ENCODE measurements around the gene ZBTB21.

DNA sequence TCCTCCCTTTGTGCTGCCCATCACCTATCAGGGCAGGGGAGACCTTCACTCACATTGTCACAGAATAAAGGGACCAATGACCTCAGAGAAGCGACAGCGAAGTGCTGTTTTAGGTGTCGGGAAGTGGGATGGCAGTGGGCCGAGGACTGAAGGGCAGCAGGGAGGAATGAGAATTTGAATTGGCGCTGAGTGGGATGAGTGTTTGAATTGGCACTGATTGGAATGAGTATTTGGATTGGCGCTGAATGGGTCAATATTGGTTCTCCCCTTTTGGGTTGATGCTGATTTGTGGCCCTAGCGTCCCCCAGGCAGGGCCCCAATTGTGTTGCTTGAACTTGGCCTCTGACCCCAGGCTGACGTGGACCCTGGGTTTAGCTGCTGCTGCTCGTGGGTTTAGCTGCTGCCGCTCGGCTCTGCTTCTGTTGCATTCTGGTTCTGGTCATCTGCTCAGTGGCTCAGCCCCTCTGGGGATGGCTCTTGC lies 48.5 kb upstream of the ZBTB21 start:
- TF ChIP-seq, protein P1, sequence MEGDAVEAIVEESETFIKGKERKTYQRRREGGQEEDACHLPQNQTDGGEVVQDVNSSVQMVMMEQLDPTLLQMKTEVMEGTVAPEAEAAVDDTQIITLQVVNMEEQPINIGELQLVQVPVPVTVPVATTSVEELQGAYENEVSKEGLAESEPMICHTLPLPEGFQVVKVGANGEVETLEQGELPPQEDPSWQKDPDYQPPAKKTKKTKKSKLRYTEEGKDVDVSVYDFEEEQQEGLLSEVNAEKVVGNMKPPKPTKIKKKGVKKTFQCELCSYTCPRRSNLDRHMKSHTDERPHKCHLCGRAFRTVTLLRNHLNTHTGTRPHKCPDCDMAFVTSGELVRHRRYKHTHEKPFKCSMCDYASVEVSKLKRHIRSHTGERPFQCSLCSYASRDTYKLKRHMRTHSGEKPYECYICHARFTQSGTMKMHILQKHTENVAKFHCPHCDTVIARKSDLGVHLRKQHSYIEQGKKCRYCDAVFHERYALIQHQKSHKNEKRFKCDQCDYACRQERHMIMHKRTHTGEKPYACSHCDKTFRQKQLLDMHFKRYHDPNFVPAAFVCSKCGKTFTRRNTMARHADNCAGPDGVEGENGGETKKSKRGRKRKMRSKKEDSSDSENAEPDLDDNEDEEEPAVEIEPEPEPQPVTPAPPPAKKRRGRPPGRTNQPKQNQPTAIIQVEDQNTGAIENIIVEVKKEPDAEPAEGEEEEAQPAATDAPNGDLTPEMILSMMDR (IDR thresholded peaks at IDR 0.05; ENCODE audit: low read depth, low read length), result no peak
- no peak for TF ChIP-seq POLR2A (IDR thresholded peaks at IDR 0.05; ENCODE audit: extremely low read depth, insufficient read length)
- no peak for TF ChIP-seq MYC (IDR thresholded peaks at IDR 0.05; ENCODE audit: low read depth, low read length)
- TF ChIP-seq, protein P2, sequence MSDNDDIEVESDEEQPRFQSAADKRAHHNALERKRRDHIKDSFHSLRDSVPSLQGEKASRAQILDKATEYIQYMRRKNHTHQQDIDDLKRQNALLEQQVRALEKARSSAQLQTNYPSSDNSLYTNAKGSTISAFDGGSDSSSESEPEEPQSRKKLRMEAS (IDR thresholded peaks at IDR 0.05; ENCODE audit: low read depth, low read length), result no peak
